ENCODE measurements around the gene INTS11. TPM values are rescaled to one million over a fixed set of nuclear protein-coding genes. Genes with fewer than 3 reads are reported as not detected.
"Not testable (repeated sequence)": the region's sequence is repeated elsewhere in the genome, so short reads cannot be mapped to it uniquely, and the experiment has no call there.

Gene INTS11
- polyA plus RNA-seq, 4 donors: 94.9 to 331 (median 186) TPM

GRCh38 chr1:1317420-1317819 is 7.0 kb downstream of the INTS11 start:
- Histone ChIP-seq H3K4me3 (ENCODE audit: low read depth in 1 of 3, low read length in 3 of 3) (no peak overlapping the region), H3K27me3 (ENCODE audit: control insufficient read depth in 3 of 3, insufficient read depth in 3 of 3, low read length in 3 of 3) (no peaks in the 10 kb centered on the region), H3K36me3 (ENCODE audit: control insufficient read depth in 3 of 3, insufficient read depth in 2 of 3, low read depth in 1 of 3, low read length in 3 of 3) (peaks cover 14 to 91% (median 25%) of the 10 kb centered on the region in 3 donors), H3K27ac (ENCODE audit: low read depth in 1 of 3, low read length in 2 of 3) (no peak overlapping the region), H3K9me3 (ENCODE audit: control insufficient read depth in 2 of 2, insufficient read depth in 1 of 2, low read depth in 1 of 2, low read length in 1 of 2) (no peaks in the 10 kb centered on the region), H3K4me1 (ENCODE audit: control insufficient read depth in 3 of 3, insufficient read depth in 2 of 3, low read depth in 1 of 3, low read length in 2 of 3) (no peaks in the 10 kb centered on the region)
- 86 to 94% (median 89%) methylated on average over 6 of the region's 6 CpGs for WGBS, 3 donors
- no peak for FAIRE-seq
- DNase-seq: no peak

- H3K4me3 ChIP-seq (ENCODE audit: low read depth in 1 of 3, low read length in 3 of 3); FAIRE-seq; H3K27ac ChIP-seq (ENCODE audit: low read depth in 1 of 3, low read length in 2 of 3); DNase-seq; H3K9me3 ChIP-seq (ENCODE audit: control insufficient read depth in 2 of 2, insufficient read depth in 1 of 2, low read depth in 1 of 2, low read length in 1 of 2); H3K27me3 ChIP-seq (ENCODE audit: control insufficient read depth in 3 of 3, insufficient read depth in 3 of 3, low read length in 3 of 3); H3K4me1 ChIP-seq (ENCODE audit: control insufficient read depth in 3 of 3, insufficient read depth in 2 of 3, low read depth in 1 of 3, low read length in 2 of 3): not testable (repeated sequence)
- WGBS, 3 donors: 84 to 90% (median 87%) methylated on average over 8 of the region's 8 CpGs
- peaks cover 19 to 93% (median 25%) of the 10 kb centered on the region in 3 donors for H3K36me3 ChIP-seq (ENCODE audit: control insufficient read depth in 3 of 3, insufficient read depth in 2 of 3, low read depth in 1 of 3, low read length in 3 of 3)
Measured at GRCh38 chr1:1316199-1316598, 8.3 kb downstream of the INTS11 start.

- H3K4me1 ChIP-seq (ENCODE audit: control insufficient read depth in 3 of 3, insufficient read depth in 2 of 3, low read depth in 1 of 3, low read length in 2 of 3): no peaks in the 10 kb centered on the region
- WGBS, 3 donors: 74 to 87% (median 86%) methylated on average over 13 to 25 of the region's 26 CpGs
- no peaks in the 10 kb centered on the region for H3K27me3 ChIP-seq (ENCODE audit: control insufficient read depth in 3 of 3, insufficient read depth in 3 of 3, low read length in 3 of 3)
- H3K36me3 ChIP-seq (ENCODE audit: control insufficient read depth in 3 of 3, insufficient read depth in 2 of 3, low read depth in 1 of 3, low read length in 3 of 3): peaks cover 19 to 93% (median 25%) of the 10 kb centered on the region in 3 donors
- DNase-seq: no peak
- no peaks in the 10 kb centered on the region for H3K9me3 ChIP-seq (ENCODE audit: control insufficient read depth in 2 of 2, insufficient read depth in 1 of 2, low read depth in 1 of 2, low read length in 1 of 2)
- no peak for FAIRE-seq
- no peak overlapping the region for H3K27ac ChIP-seq (ENCODE audit: low read depth in 1 of 3, low read length in 2 of 3)
- H3K4me3 ChIP-seq (ENCODE audit: low read depth in 1 of 3, low read length in 3 of 3): no peak overlapping the region
Measured at GRCh38 chr1:1315435-1315954, 9.0 kb downstream of the INTS11 start.

GRCh38 chr1:1314678-1315335 is 9.7 kb downstream of the INTS11 start:
- H3K36me3 ChIP-seq (ENCODE audit: control insufficient read depth in 3 of 3, insufficient read depth in 2 of 3, low read depth in 1 of 3, low read length in 3 of 3): peaks cover 19 to 93% (median 25%) of the 10 kb centered on the region in 3 donors

GRCh38 chr1:1314237-1314586 is 10.2 kb downstream of the INTS11 start:
- Histone ChIP-seq H3K27me3 (ENCODE audit: control insufficient read depth in 3 of 3, insufficient read depth in 3 of 3, low read length in 3 of 3) (no peaks in the 10 kb centered on the region), H3K36me3 (ENCODE audit: control insufficient read depth in 3 of 3, insufficient read depth in 2 of 3, low read depth in 1 of 3, low read length in 3 of 3) (peaks cover 19 to 93% (median 21%) of the 10 kb centered on the region in 3 donors), H3K4me1 (ENCODE audit: control insufficient read depth in 3 of 3, insufficient read depth in 2 of 3, low read depth in 1 of 3, low read length in 2 of 3) (peaks cover 0 to 10% (median 0%) of the 10 kb centered on the region in 3 donors), H3K27ac (ENCODE audit: low read depth in 1 of 3, low read length in 2 of 3) (no peak overlapping the region), H3K4me3 (ENCODE audit: low read depth in 1 of 3, low read length in 3 of 3) (no peak overlapping the region), H3K9me3 (ENCODE audit: control insufficient read depth in 2 of 2, insufficient read depth in 1 of 2, low read depth in 1 of 2, low read length in 1 of 2) (no peaks in the 10 kb centered on the region)
- FAIRE-seq (no peak), DNase-seq (no peak)
- 94% methylated on average over 15 of the region's 15 CpGs for WGBS, 3 donors

More at GRCh38 chr1:1314678-1315335, 9.7 kb downstream of the INTS11 start:
- no peak for FAIRE-seq
- Histone ChIP-seq H3K27me3 (ENCODE audit: control insufficient read depth in 3 of 3, insufficient read depth in 3 of 3, low read length in 3 of 3) (no peaks in the 10 kb centered on the region), H3K9me3 (ENCODE audit: control insufficient read depth in 2 of 2, insufficient read depth in 1 of 2, low read depth in 1 of 2, low read length in 1 of 2) (no peaks in the 10 kb centered on the region), H3K27ac (ENCODE audit: low read depth in 1 of 3, low read length in 2 of 3) (no peak overlapping the region), H3K4me1 (ENCODE audit: control insufficient read depth in 3 of 3, insufficient read depth in 2 of 3, low read depth in 1 of 3, low read length in 2 of 3) (peaks cover 0 to 5% (median 0%) of the 10 kb centered on the region in 3 donors), H3K4me3 (ENCODE audit: low read depth in 1 of 3, low read length in 3 of 3) (no peak overlapping the region)
- 87 to 92% (median 91%) methylated on average over 23 of the region's 23 CpGs for WGBS, 3 donors
- no peak for DNase-seq

GRCh38 chr1:1313500-1314236 is 10.8 kb downstream of the INTS11 start:
- H3K27me3 ChIP-seq (ENCODE audit: control insufficient read depth in 3 of 3, insufficient read depth in 3 of 3, low read length in 3 of 3): no peaks in the 10 kb centered on the region
- no peaks in the 10 kb centered on the region for H3K9me3 ChIP-seq (ENCODE audit: control insufficient read depth in 2 of 2, insufficient read depth in 1 of 2, low read depth in 1 of 2, low read length in 1 of 2)
- DNase-seq (no peak), FAIRE-seq (no peak)
- H3K36me3 ChIP-seq (ENCODE audit: control insufficient read depth in 3 of 3, insufficient read depth in 2 of 3, low read depth in 1 of 3, low read length in 3 of 3): peaks cover 16 to 88% (median 21%) of the 10 kb centered on the region in 3 donors
- H3K4me3 ChIP-seq (ENCODE audit: low read depth in 1 of 3, low read length in 3 of 3): no peak overlapping the region
- H3K27ac ChIP-seq (ENCODE audit: low read depth in 1 of 3, low read length in 2 of 3): no peak overlapping the region
- peaks cover 0 to 10% (median 0%) of the 10 kb centered on the region in 3 donors for H3K4me1 ChIP-seq (ENCODE audit: control insufficient read depth in 3 of 3, insufficient read depth in 2 of 3, low read depth in 1 of 3, low read length in 2 of 3)
- WGBS, 3 donors: 89 to 93% (median 91%) methylated on average over 33 to 37 of the region's 37 CpGs

- FAIRE-seq (no peak), DNase-seq (no peak)
- no peak overlapping the region for H3K4me3 ChIP-seq (ENCODE audit: low read depth in 1 of 3, low read length in 3 of 3)
- H3K4me1 ChIP-seq (ENCODE audit: control insufficient read depth in 3 of 3, insufficient read depth in 2 of 3, low read depth in 1 of 3, low read length in 2 of 3): peaks cover 0 to 10% (median 0%) of the 10 kb centered on the region in 3 donors
- H3K27me3 ChIP-seq (ENCODE audit: control insufficient read depth in 3 of 3, insufficient read depth in 3 of 3, low read length in 3 of 3): no peaks in the 10 kb centered on the region
- no peaks in the 10 kb centered on the region for H3K9me3 ChIP-seq (ENCODE audit: control insufficient read depth in 2 of 2, insufficient read depth in 1 of 2, low read depth in 1 of 2, low read length in 1 of 2)
- no peak overlapping the region for H3K27ac ChIP-seq (ENCODE audit: low read depth in 1 of 3, low read length in 2 of 3)
- H3K36me3 ChIP-seq (ENCODE audit: control insufficient read depth in 3 of 3, insufficient read depth in 2 of 3, low read depth in 1 of 3, low read length in 3 of 3): peaks cover 16 to 79% (median 21%) of the 10 kb centered on the region in 3 donors
- WGBS, 3 donors: 90 to 92% (median 92%) methylated on average over 49 of the region's 49 CpGs
Measured at GRCh38 chr1:1312450-1313314, 11.8 kb downstream of the INTS11 start.
